D721Med (cell line): ENCODE data around the gene HOTAIR.

ENCODE experiments used
- DNase-seq: peaks from one replicate; pipeline ENCODE4 v3.0.0; 2011; ENCODE audit warnings: low spot score; ENCODE audit not compliant: insufficient read length
- FAIRE-seq: peaks from 2 replicates; lab custom pipeline; 2011; peaks lifted over from hg19 to GRCh38; lab: Jason Lieb, UNC
- TF ChIP-seq, protein P1 (sequence below): IDR thresholded peaks from 2 replicates; pipeline ENCODE4 v1.5.1; 2012; ENCODE audit warnings: mild to moderate bottlenecking, control low read depth; ENCODE audit not compliant: insufficient read depth; ENCODE audit errors: missing control alignments

HOTAIR gene

DNA sequence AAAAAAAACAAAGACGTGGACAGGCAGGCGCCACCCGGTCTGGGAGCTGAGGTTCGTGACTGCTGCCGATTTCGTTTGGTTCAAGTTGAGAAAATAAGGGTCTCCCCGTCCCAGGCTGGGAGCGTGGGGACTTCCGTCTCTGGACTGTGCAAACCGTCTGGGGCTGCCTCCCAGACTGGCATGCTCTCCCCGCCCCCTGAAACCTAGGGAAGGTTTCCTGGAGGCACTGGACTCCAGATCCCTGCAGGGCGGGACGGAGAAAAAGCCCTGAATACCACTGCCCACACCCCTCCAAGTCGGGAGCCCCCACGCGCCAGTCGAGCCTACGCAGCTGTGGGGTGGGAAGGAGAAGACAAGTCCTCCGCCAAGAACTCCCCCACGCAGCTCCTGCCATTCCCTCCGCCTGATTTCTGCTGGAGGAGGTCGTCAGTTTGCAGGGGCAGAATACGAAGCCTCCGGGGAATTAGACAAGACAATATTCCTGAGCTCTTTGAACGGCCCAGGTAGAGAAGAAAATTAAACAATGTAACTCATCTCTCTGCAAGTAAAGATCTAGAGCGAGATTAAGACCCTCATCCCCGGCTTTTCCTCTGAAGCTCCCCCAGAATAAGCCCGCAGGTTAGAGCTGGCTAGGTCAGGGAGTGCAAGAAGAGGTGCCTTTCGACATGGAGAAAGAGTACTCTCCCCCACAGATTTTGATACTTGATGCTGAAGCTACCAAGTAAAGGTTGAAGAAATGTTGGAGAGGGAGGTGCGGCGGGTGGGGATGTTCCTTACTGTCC is 46.5 kb downstream of the HOTAIR start:
- no peak for FAIRE-seq
- DNase-seq: no peak
- TF ChIP-seq, protein P1, sequence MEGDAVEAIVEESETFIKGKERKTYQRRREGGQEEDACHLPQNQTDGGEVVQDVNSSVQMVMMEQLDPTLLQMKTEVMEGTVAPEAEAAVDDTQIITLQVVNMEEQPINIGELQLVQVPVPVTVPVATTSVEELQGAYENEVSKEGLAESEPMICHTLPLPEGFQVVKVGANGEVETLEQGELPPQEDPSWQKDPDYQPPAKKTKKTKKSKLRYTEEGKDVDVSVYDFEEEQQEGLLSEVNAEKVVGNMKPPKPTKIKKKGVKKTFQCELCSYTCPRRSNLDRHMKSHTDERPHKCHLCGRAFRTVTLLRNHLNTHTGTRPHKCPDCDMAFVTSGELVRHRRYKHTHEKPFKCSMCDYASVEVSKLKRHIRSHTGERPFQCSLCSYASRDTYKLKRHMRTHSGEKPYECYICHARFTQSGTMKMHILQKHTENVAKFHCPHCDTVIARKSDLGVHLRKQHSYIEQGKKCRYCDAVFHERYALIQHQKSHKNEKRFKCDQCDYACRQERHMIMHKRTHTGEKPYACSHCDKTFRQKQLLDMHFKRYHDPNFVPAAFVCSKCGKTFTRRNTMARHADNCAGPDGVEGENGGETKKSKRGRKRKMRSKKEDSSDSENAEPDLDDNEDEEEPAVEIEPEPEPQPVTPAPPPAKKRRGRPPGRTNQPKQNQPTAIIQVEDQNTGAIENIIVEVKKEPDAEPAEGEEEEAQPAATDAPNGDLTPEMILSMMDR: no peak

DNA sequence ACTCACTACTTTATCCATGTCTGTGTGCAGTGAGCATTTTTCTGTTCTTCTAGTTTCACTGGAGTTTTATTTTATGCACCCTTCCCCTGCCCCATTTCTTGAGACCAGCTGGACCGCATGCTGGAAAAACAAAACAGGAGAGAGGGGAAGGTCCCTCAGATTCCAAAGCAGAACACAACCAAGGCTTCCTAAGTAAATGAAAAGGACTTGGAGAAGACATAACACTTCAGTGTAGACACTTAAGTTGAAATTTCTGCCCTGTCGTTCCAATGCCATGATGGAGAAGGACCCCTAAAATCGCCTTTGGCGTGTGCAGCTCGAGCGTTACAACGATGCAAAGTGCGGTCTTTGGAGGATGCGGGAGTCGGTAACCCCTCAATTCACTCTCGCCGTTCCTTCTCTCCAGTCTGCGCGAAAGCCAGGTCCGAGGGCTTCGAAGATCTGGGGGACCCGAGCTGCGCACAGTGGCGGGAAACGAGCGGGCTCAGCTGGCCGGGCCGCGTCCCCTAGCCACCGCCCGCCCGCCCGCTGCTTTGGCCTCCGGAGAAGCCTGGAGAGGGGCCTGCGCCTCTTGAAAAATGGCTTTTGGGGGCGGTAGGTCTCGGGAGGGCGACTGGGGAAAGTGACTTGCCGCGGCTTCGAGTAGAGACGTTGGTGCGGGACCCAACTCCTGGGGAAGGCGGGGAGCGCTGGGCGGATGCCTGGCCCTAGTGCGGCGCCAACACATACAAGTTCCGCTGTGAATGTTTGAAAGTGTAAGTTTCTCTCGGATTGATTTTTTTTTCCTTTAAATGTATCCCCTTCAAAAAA is 47.3 kb downstream of the HOTAIR start:
- TF ChIP-seq, protein P1: no peak
- FAIRE-seq (no peak), DNase-seq (no peak)

DNA sequence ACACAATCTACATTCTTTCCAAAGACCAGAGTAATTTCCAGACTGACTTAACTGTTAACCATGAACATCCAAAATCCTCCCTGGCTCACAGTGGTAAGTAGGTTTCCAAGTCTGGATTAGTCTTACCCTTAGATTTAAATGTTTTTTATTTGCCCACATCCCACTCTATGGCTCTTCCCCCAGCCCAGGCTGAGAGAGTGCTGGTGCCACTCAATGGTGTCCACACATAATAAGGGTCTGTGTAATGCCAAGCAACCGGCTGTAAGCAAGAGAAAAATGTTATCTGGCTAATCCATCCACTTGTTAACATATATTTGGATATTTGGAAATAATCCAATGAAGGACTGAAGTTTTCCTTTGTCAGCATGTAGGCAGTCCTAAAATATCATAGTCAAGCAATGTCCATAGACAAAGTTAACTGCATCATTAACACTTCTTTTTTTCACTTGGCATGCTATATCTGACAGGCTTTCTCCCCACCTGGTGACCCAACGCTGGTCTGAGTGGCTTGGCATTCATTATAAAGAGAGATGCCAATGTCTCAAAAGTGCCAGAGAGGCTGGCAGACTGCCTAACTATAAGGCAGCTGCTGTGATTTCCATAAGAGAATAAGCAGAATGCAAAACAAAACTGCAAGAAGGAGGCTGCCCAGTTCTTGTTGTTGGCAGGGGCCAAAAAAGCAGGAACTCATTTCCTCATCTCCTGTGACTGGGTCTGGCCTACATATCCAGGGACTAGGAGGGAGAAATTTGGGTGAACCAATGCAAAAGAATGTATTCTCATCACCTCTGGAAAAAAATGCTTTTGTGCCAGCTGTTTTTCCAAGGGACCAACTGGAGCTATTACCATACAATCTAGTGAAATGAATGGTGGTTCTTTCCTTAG is 50.0 kb downstream of the HOTAIR start:
- DNase-seq (no peak), FAIRE-seq (no peak)
- TF ChIP-seq, protein P1: no peak

DNA sequence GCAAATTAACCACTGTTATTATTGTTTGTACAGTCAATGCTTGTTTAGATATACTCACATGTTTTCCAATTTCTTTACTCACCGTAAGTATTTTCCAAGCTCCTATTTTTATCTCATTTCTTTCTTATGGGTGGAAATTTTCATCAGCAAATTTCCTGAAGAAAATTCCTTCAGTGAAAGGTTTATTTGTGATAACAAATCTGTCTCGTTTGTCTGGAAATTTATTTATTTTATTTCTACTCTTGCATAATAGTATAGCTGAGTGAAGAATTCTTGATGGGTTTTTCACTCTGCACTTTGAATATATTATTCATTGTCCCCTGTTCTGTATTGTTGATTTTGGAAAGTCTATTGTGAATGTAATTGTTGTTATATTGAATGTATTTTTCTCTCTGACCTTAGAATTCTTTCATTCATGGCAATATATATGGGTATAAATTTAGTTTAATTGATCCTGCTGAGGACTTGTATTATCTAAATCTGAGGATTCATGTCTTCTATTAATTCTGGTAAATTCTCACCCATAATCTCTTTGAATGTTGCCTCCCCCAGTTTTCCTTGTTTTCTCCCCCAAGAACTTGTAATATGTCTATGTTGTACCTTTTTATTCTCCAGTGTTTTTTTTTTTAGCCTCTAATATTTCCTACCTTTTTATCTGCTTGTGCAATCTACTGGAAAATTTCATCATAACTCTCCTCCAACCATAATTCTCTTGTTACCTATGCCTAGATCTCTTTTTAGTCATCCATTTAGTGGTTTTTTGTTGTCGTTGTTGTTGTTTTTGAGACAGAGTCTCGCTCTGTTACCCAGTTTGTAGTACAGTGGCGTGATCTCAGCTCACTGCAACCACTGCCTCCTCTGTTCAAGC is 57.7 kb downstream of the HOTAIR start:
- no peak for FAIRE-seq
- DNase-seq: no peak
- TF ChIP-seq, protein P1: no peak
